GM23338 (cell line): ENCODE measurements around the gene XRN1. TPM values are rescaled to one million over a fixed set of nuclear protein-coding genes. Genes with fewer than 3 reads are reported as not detected.

Experiments used
- ATAC-seq: fragments of 200-7000 bp; cut with Tn5 transposase; 3 replicates; pipeline ENCODE4 v1.9.1; 2020
- DNase-seq: peaks from one replicate; pipeline ENCODE4 v3.0.0-alpha.2; 2015; ENCODE audit warnings: low spot score
- H2AFZ ChIP-seq: fragments of 200-600 bp; sonication (generic); 2 replicates; pipeline ENCODE4 v1.8.0; 2016; ENCODE audit warnings: antibody characterized with exemption, mild to moderate bottlenecking, moderate library complexity
- H3F3A ChIP-seq: fragments of 200-600 bp; sonication (generic); replicated peaks from 2 replicates; pipeline ENCODE4 v1.8.0; 2017; ENCODE audit warnings: antibody characterized with exemption, mixed run types, low read depth
- H3K27ac ChIP-seq: fragments of 200-600 bp; sonication (generic); 2 replicates; pipeline ENCODE4 v1.6.1; 2016; ENCODE audit warnings: low read depth
- H3K27me3 ChIP-seq: fragments of 200-600 bp; sonication (generic); 2 replicates; pipeline ENCODE4 v1.8.0; 2016; ENCODE audit warnings: mild to moderate bottlenecking, mixed run types, moderate library complexity; ENCODE audit not compliant: insufficient read depth
- H3K36me3 ChIP-seq: fragments of 200-600 bp; sonication (generic); 2 replicates; pipeline ENCODE4 v1.8.0; 2016; ENCODE audit warnings: mild to moderate bottlenecking; ENCODE audit not compliant: insufficient read depth
- H3K4me1 ChIP-seq: fragments of 200-600 bp; sonication (generic); 2 replicates; pipeline ENCODE4 v1.8.0; 2016; ENCODE audit warnings: mild to moderate bottlenecking, moderate library complexity; ENCODE audit not compliant: insufficient read depth
- H3K4me2 ChIP-seq: fragments of 200-600 bp; sonication (generic); 2 replicates; pipeline ENCODE4 v1.7.1; 2017; ENCODE audit warnings: mixed run types
- H3K4me3 ChIP-seq: fragments of 200-600 bp; sonication (generic); 2 replicates; pipeline ENCODE4 v1.6.1; 2016; ENCODE audit warnings: mixed run types
- H3K79me2 ChIP-seq: fragments of 200-600 bp; sonication (generic); replicated peaks from 2 replicates; pipeline ENCODE4 v1.8.0; 2017; ENCODE audit warnings: mild to moderate bottlenecking; ENCODE audit not compliant: insufficient read depth
- H3K9me2 ChIP-seq: fragments of 200-600 bp; sonication (generic); 2 replicates; pipeline ENCODE4 v1.8.0; 2017; ENCODE audit not compliant: insufficient read depth
- H4K20me1 ChIP-seq: fragments of 200-600 bp; sonication (generic); replicated peaks from 2 replicates; pipeline ENCODE4 v1.8.0; 2017; ENCODE audit warnings: mild to moderate bottlenecking; ENCODE audit not compliant: insufficient read depth
- H3K27ac Mint-ChIP-seq: 2 replicates; pipeline ENCODE4 v1.8.0; 2020; ENCODE audit warnings: inconsistent platforms, mild to moderate bottlenecking, moderate library complexity, mixed read lengths
- H3K27me3 Mint-ChIP-seq: 3 replicates; pipeline ENCODE4 v1.8.0; 2022; ENCODE audit warnings: low read depth, mild to moderate bottlenecking, moderate library complexity, mixed read lengths, inconsistent platforms; ENCODE audit not compliant: insufficient read depth, poor library complexity
- H3K36me3 Mint-ChIP-seq: 3 replicates; pipeline ENCODE4 v1.8.0; 2021; ENCODE audit warnings: low read depth, mild to moderate bottlenecking, inconsistent platforms, moderate library complexity, mixed read lengths
- H3K4me1 Mint-ChIP-seq: 3 replicates; pipeline ENCODE4 v1.8.0; 2020; ENCODE audit warnings: mild to moderate bottlenecking, inconsistent platforms, mixed read lengths
- H3K4me3 Mint-ChIP-seq: 3 replicates; pipeline ENCODE4 v1.8.0; 2021; ENCODE audit warnings: moderate library complexity, mild to moderate bottlenecking, inconsistent platforms, mixed read lengths
- H3K9me3 Mint-ChIP-seq: 3 replicates; pipeline ENCODE4 v1.8.0; 2020; ENCODE audit warnings: moderate library complexity, mild to moderate bottlenecking, inconsistent platforms, mixed read lengths
- CREB1 ChIP-seq: fragments of 250-450 bp; sonication (Bioruptor Pico); IDR thresholded peaks from 2 replicates; pipeline ENCODE4 v1.5.0; 2020; ENCODE audit warnings: low read depth, mild to moderate bottlenecking, moderate library complexity
- CTCF ChIP-seq, 2 experiments: fragments of 200-600 bp in 1 of 2; sonication (generic) in 1 of 2; conservative IDR thresholded peaks; 2 replicates each; pipeline versions ENCODE4 v1.5.1 to v1.6.1; 2016 to 2017; ENCODE audit warnings: antibody characterized with exemption in 2 of 2, low read depth in 2 of 2, mild to moderate bottlenecking in 2 of 2, moderate library complexity in 1 of 2
- ETS1 ChIP-seq: IDR thresholded peaks from 2 replicates; pipeline ENCODE4 v1.6.1; 2016; ENCODE audit warnings: antibody characterized with exemption
- EZH2 ChIP-seq: fragments of 200-600 bp; sonication (generic); IDR thresholded peaks from one replicate; pipeline ENCODE4 v1.8.0; 2017; ENCODE audit warnings: antibody characterized with exemption, mild to moderate bottlenecking, low read depth; ENCODE audit not compliant: unreplicated experiment
- EZH2phosphoT487 ChIP-seq: fragments of 200-600 bp; sonication (generic); IDR thresholded peaks from one replicate; pipeline ENCODE4 v1.8.1; 2018; ENCODE audit warnings: antibody characterized with exemption; ENCODE audit not compliant: unreplicated experiment
- JUNB ChIP-seq: IDR thresholded peaks from one replicate; pipeline ENCODE4 v1.6.1; 2016; ENCODE audit warnings: antibody characterized with exemption; ENCODE audit not compliant: unreplicated experiment
- NANOG ChIP-seq: IDR thresholded peaks from 2 replicates; pipeline ENCODE4 v1.6.1; 2016; ENCODE audit warnings: antibody characterized with exemption, borderline replicate concordance
- POLR2AphosphoS5 ChIP-seq: IDR thresholded peaks from 2 replicates; pipeline ENCODE4 v1.6.1; 2016; ENCODE audit warnings: antibody characterized with exemption, low read depth
- REST ChIP-seq: IDR thresholded peaks from one replicate; pipeline ENCODE4 v1.6.1; 2018; ENCODE audit warnings: antibody characterized with exemption; ENCODE audit not compliant: unreplicated experiment
- STAT1 ChIP-seq: IDR thresholded peaks from one replicate; pipeline ENCODE4 v1.6.1; 2016; ENCODE audit warnings: antibody characterized with exemption; ENCODE audit not compliant: unreplicated experiment
- ZNF114 ChIP-seq: fragments of 250-450 bp; sonication (Bioruptor Pico); IDR thresholded peaks from 2 replicates; pipeline ENCODE4 v1.5.0; 2020; ENCODE audit warnings: mild to moderate bottlenecking, moderate library complexity
- ZNF331 ChIP-seq: fragments of 250-450 bp; sonication (Bioruptor Pico); IDR thresholded peaks from 2 replicates; pipeline ENCODE4 v1.5.0; 2020; ENCODE audit warnings: low read depth, mild to moderate bottlenecking, moderate library complexity
- polyA plus RNA-seq: library from polyadenylated mRNA; unstranded; fragments of >200 nt; fragmentation: Nextera tagmentation; extraction: Ambion mirVana; gene quantifications from 2 replicates; pipeline ENCODE4 v1.2.1, GENCODE V29; 2016
- total RNA-seq: library from RNA; depleted of rRNA; stranded (reverse); fragments of >200 nt; shearing (Covaris generic); gene quantifications from 2 replicates; pipeline ENCODE4 v1.2.3, GENCODE V29; 2014
- TF ChIP-seq, protein P1 (sequence below): fragments of 250-450 bp; sonication (Bioruptor Pico); IDR thresholded peaks from 2 replicates; pipeline ENCODE4 v1.5.0; 2020; ENCODE audit warnings: mild to moderate bottlenecking, moderate library complexity

XRN1 gene
- total and polyA plus RNA-seq, 2 experiments from 2014 or later: 10.9 to 16.6 TPM

GRCh38 chr3:142459929-142460328 lies 12.1 kb upstream of the XRN1 start:
- Histone ChIP-seq H3K79me2 (no peaks in the 10 kb centered on the region), H3K4me3 (no peak overlapping the region), H3K27me3 (no peaks in the 10 kb centered on the region), H3K4me2 (no peak overlapping the region), H4K20me1 (no peaks in the 10 kb centered on the region), H3K4me1 (no peaks in the 10 kb centered on the region), H3K36me3 (no peaks in the 10 kb centered on the region), H3F3A (no peaks in the 10 kb centered on the region), H2AFZ (no peak overlapping the region), H3K9me2 (no peaks in the 10 kb centered on the region), H3K27ac (no peak overlapping the region)
- no peaks in the 10 kb centered on the region for H3K9me3 Mint-ChIP-seq
- DNase-seq (no peak), ATAC-seq (no peak)
- no peaks in the 10 kb centered on the region for H3K4me1 Mint-ChIP-seq
- H3K36me3 Mint-ChIP-seq: peaks cover 3% of the 10 kb centered on the region; the same call in 1 of the 3 replicates
- H3K27me3 Mint-ChIP-seq: no peaks in the 10 kb centered on the region
- H3K27ac Mint-ChIP-seq: no peak overlapping the region
- no peak overlapping the region for H3K4me3 Mint-ChIP-seq
- TF ChIP-seq ZNF331 (no peak), NANOG (no peak), EZH2 (no peak), JUNB (no peak), EZH2phosphoT487 (no peak), ETS1 (no peak), POLR2AphosphoS5 (no peak), CTCF (conservative IDR thresholded peaks at IDR 0.05; ENCODE audit: low read depth in 2 of 2) (no peak), STAT1 (no peak), ZNF114 (CRISPR knock-in tag) (no peak), REST (no peak), CREB1 (CRISPR knock-in tag) (no peak)
- TF ChIP-seq, protein P1, sequence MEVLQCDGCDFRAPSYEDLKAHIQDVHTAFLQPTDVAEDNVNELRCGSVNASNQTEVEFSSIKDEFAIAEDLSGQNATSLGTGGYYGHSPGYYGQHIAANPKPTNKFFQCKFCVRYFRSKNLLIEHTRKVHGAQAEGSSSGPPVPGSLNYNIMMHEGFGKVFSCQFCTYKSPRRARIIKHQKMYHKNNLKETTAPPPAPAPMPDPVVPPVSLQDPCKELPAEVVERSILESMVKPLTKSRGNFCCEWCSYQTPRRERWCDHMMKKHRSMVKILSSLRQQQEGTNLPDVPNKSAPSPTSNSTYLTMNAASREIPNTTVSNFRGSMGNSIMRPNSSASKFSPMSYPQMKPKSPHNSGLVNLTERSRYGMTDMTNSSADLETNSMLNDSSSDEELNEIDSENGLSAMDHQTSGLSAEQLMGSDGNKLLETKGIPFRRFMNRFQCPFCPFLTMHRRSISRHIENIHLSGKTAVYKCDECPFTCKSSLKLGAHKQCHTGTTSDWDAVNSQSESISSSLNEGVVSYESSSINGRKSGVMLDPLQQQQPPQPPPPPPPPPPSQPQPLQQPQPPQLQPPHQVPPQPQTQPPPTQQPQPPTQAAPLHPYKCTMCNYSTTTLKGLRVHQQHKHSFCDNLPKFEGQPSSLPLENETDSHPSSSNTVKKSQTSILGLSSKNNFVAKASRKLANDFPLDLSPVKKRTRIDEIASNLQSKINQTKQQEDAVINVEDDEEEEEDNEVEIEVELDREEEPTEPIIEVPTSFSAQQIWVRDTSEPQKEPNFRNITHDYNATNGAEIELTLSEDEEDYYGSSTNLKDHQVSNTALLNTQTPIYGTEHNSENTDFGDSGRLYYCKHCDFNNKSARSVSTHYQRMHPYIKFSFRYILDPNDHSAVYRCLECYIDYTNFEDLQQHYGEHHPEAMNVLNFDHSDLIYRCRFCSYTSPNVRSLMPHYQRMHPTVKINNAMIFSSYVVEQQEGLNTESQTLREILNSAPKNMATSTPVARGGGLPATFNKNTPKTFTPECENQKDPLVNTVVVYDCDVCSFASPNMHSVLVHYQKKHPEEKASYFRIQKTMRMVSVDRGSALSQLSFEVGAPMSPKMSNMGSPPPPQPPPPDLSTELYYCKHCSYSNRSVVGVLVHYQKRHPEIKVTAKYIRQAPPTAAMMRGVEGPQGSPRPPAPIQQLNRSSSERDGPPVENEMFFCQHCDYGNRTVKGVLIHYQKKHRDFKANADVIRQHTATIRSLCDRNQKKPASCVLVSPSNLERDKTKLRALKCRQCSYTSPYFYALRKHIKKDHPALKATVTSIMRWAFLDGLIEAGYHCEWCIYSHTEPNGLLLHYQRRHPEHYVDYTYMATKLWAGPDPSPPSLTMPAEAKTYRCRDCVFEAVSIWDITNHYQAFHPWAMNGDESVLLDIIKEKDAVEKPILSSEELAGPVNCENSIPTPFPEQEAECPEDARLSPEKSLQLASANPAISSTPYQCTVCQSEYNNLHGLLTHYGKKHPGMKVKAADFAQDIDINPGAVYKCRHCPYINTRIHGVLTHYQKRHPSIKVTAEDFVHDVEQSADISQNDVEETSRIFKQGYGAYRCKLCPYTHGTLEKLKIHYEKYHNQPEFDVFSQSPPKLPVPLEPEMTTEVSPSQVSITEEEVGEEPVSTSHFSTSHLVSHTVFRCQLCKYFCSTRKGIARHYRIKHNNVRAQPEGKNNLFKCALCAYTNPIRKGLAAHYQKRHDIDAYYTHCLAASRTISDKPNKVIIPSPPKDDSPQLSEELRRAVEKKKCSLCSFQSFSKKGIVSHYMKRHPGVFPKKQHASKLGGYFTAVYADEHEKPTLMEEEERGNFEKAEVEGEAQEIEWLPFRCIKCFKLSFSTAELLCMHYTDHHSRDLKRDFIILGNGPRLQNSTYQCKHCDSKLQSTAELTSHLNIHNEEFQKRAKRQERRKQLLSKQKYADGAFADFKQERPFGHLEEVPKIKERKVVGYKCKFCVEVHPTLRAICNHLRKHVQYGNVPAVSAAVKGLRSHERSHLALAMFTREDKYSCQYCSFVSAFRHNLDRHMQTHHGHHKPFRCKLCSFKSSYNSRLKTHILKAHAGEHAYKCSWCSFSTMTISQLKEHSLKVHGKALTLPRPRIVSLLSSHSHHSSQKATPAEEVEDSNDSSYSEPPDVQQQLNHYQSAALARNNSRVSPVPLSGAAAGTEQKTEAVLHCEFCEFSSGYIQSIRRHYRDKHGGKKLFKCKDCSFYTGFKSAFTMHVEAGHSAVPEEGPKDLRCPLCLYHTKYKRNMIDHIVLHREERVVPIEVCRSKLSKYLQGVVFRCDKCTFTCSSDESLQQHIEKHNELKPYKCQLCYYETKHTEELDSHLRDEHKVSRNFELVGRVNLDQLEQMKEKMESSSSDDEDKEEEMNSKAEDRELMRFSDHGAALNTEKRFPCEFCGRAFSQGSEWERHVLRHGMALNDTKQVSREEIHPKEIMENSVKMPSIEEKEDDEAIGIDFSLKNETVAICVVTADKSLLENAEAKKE (CRISPR knock-in tag): no peak
